IMR-90 (cell line): Measurements from ENCODE around the gene PAPSS2.

Experiments used
- CTCF ChIP-seq: conservative IDR thresholded peaks from 2 replicates; pipeline ENCODE4 v1.5.1; 2012; ENCODE audit warnings: mild to moderate bottlenecking, low read depth, low read length, improper control_type of control experiment
- MAZ ChIP-seq: IDR thresholded peaks from 2 replicates; pipeline ENCODE4 v1.6.1; 2012; ENCODE audit warnings: low read depth, mild to moderate bottlenecking, low read length, improper control_type of control experiment, moderate library complexity, borderline replicate concordance
- MXI1 ChIP-seq: IDR thresholded peaks from 2 replicates; pipeline ENCODE4 v1.6.1; 2012; ENCODE audit warnings: low read depth, mild to moderate bottlenecking, low read length, moderate library complexity, borderline replicate concordance
- POLR2A ChIP-seq: IDR thresholded peaks from 2 replicates; pipeline ENCODE4 v1.6.1; 2012; ENCODE audit warnings: mild to moderate bottlenecking, low read depth, low read length
- RAD21 ChIP-seq: IDR thresholded peaks from 2 replicates; pipeline ENCODE4 v1.6.1; 2012; ENCODE audit warnings: low read length, improper control_type of control experiment
- RFX5 ChIP-seq: IDR thresholded peaks from 2 replicates; pipeline ENCODE4 v1.8.0; 2012; ENCODE audit warnings: low read depth, mild to moderate bottlenecking, low read length, moderate library complexity

GRCh38 chr10:87750001-87750671 lies 90.5 kb downstream of the PAPSS2 start:
- TF ChIP-seq POLR2A (no peak), MXI1 (no peak), CTCF (no peak), MAZ (no peak), RAD21 (no peak), RFX5 (no peak)
